GM21515 (cell line): ENCODE measurements around the gene PKNOX2.

ENCODE experiments used
- ATAC-seq: cut with Tn5 transposase; IDR thresholded peaks from one replicate; pipeline ENCODE4 v1.9.1; 2021; ENCODE audit not compliant: unreplicated experiment

The PKNOX2 gene

GRCh38 chr11:125229916-125230315 is 65.4 kb downstream of the PKNOX2 start:
- ATAC-seq, result no peak

GRCh38 chr11:125233116-125233515 is 68.6 kb downstream of the PKNOX2 start:
- ATAC-seq, result no peak

GRCh38 chr11:125233736-125234275 is 69.3 kb downstream of the PKNOX2 start:
- no peak for ATAC-seq

DNA sequence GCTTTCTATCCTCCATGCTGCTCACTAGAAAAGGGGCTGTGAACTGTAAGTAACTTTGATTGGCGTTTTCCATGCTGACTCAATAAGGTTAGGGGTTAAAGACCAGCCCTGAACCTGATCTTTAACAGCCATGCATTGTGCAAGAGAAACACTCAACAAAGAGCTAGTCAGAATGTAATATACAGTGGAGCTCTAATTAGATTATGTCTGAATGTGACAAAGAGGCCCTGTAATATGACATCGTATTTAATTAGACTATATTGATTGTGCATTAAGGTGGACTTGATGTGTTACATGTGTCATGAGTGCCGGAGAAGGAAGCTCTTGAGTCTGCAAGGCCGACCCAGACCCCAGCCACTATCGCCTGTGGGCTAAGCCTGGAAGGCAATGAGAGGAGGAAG is 70.5 kb downstream of the PKNOX2 start:
- no peak for ATAC-seq

DNA sequence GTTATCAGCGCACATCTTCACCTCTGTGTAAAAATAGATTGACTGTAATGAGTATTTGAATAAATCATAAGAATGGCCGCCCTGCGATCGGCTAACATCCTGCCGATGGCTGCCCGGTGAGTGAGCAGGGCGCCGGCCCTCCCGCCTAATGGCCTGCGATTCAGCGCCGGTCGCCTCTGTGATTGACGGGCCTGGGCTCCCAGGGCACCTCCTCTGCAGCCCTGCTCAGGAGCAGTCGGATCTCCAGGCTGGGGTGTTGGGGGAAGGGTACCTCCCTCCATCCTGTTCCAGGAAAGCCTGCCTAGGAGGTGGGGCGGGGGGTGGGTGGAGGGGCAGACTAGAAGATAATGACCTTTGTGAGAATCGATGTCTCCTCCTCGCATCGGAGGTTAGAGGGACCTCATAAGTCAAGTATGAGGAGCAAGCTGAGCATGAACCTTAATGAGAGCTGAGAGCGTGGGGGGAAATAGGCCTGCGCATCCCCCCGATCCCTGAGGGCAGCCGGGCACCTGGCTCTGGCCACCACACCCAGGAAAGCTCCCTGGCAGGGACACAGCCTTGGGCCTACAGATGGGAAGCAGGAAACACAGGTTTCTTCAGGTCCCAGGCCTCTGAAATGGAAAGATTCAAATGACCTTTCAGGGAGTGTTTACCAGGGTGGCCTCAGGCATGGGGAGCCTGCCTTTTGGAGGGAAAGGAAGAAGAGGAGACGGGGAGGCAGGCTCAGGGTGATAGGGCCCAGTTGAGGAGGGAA is 71.7 kb downstream of the PKNOX2 start:
- ATAC-seq, result no peak

DNA sequence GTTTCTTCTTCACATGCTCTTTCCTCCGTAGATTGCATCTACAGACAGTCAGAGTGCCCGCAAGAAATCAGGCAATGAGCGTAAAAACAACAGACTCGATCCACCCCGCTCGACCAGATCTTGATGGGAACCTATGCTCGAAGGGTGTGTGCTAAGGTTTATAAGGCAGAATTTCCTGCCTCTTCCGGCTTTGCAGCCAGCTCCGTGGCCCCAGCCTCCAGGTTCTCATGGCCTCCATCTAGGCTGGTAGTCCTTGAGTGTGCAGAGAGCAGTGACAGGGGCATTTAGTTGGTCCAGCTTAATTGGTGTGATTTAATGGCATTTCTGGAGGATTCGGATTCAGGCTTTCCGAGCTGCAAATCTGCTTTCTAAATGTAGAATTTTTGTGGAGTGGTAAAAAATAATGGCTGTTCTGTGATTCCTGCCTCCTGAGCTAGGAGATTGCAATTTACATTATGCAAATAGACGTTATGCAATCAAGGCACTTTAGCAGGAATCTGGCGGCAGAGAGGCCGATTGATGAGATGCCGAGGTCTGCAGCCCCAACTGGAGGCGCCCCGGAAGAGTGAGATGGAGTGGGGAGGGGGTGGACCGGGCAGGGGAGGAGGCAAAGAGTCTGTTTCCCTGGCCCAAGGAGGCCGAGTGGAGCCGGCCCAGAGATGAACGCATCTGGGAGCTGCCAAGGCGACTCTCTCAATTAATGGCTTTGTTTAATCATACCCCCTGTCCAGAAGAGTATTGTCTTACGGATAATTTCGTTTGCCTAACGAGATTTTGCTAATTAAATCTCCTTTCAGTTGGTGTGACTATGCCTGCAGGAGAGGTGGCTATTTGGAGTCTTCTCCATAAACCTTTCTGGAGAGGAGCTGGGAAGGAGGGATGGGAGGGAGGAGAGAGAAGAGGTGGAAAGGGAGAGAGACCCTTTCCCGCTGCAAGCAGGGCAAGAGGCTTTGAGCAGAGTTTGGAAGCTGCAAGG is 75.3 kb downstream of the PKNOX2 start:
- no peak for ATAC-seq

DNA sequence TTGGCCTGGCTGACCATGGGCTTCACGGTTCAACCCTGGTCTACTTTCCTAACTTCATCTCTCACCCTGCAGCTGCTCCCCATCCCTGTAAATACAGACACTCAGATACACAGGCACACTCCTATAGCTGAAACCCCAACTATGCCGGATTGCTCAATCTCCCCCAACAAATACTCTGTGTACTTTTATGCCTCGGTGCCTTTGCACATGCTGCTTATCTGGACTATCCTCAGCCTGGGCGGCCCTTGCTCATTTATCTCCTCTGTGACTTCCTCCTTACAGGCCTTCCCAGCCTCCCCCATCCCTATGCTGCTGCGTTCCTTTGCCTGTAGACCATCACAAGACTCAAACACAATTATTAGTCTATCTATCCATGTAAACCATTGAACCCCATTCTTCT is 76.6 kb downstream of the PKNOX2 start:
- ATAC-seq, result no peak

GRCh38 chr11:125242141-125242775 is 77.7 kb downstream of the PKNOX2 start:
- no peak for ATAC-seq

DNA sequence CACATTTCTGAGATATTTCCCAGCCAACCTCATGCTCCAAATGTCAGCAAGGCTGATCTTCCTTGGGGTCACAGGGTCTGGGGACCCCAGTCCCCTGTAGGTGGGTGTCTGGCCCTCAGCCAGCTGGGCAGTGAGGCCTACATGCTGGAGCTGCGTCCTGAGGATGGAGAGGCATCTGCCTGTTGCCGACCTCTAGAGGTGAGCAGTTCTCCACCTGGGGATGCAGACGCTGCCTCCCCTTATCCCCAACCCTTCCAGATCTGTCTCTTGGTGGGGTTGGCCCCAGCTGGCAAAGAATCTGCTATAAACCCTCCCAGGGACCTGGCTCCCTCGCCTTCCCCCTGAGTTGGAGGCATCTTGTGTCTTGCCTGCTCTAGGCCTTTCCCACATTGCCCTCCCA is 79.6 kb downstream of the PKNOX2 start:
- no peak for ATAC-seq

DNA sequence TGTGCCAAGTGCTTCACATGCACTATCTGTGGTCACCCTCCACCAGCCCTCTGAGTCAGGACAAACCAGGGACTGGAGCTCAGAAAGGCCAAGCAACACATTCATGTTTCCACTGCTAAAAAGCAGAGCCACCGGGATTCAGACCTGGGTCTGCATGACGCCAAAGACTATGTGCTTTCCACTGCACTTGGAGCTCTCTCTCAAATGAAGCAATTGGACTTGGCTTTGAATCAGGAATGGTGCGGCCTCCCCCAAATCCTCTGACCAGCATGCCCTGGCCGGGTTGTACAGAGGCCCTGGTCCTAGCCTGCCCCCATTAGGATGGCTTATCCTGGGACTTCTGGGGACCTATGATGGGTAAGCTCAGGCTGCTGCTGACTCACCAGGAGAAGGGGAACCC is 80.7 kb downstream of the PKNOX2 start:
- no peak for ATAC-seq

GRCh38 chr11:125247431-125247830 is 82.9 kb downstream of the PKNOX2 start:
- ATAC-seq, result no peak

DNA sequence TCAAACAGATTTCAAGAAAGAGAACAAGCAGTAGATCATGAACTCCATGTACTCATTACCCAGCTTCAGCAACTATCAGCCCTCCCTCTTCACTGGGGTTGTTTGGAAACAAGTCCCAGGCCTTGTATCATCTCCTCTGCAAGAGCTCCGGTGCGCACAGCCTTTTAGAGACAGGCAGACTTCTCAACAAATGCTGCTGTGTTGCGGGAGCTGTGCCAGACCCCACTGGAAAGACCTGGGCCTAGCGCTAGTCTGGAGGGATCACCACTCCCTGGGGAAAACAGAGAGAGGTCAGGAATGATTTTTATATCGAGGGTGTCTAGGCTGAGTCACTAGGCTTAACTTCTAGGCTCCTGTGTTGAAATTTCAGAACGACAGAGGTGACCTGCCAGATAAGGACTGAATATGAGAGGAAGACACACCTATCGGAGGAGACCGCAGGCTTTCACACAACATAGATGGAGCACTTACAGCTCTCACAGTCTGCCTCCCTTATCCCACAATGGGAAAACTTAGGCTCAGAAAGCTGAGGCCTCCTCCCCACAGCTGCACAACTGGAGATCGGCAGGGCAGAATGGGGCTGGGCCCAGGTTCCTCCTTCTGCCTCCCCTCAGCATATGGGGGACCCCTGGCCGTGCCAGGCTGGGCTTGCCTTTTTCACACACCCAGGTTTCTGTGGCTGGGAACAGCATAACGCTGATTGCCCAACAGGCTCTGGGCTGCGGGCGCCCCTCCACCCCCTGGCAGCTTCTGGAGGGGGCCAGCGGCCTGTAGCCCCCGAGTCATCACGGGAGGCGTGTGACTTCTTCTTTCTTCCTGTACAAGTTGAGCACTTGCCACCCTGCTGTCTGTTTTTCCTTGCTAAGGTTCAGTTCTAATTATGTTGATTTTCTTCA is 86.0 kb downstream of the PKNOX2 start:
- no peak for ATAC-seq

DNA sequence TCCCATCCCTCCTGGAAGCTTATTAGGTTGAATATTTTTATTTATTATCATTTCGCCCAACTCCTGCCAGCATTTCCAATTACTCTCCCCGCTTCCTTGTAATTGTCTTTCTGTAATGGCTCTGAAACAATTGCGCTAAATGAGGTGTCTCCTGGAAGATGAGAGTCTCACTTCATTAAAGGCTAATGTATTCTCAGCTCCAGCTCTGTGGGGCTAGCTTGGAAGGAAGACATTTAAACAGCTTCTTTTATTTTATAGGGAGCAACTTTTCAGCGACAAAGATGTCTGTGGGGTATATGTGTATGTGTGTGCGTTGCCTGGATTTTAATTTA is 86.6 kb downstream of the PKNOX2 start:
- ATAC-seq, result no peak

DNA sequence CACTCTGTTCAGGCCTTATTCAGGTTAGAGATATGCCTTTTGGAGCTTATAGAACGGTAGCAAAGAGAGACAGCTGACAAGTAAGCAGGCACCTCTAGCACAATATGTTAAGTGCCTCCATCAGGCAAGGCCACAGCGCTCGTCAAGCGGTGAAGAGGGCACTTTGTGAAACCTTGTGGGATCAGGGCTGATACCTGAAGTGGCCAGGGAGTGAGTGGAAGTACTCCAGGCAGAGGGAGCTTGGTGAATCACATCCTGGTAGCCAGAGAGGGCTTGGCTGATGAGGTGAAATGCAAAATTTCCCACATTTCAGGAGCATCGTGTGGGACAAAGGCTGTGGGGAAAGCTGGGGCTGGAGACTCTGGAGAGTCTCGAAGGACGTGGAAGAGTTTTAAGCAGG is 87.4 kb downstream of the PKNOX2 start:
- no peak for ATAC-seq

- ATAC-seq, result no peak
Observed at GRCh38 chr11:125253289-125253688, 88.7 kb downstream of the PKNOX2 start.

GRCh38 chr11:125253795-125254525 is 89.4 kb downstream of the PKNOX2 start:
- ATAC-seq, result no peak

DNA sequence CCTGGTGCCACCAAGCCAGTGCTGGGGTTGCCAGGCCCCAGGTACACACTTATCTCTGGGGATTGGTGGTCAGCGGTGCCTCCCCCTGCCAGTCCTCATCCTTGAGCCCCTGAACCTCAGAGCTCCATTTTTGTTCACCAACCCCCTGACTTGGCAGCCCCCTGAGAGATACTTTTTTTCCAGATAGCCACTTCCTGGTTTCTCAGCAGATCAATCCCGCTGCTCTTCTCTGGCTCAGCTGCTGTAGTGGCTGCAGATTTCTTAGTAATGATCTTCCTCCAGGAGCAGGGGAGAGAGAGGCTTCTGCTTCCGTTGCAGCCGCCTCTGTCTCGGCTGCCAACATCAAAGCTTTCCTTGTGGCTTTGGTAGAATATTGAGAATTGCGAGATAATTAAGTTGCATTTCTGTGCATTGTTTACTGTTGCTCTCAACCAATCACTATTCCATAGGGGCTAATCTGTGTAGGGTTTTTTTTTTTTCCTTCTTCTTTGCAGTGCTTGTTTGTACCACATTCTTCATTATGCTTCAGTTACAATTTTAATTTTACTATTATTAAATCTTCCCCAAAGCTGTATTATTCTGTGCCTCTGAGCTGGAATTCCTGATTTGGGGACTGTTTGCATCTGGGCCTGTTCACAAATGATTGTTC is 92.1 kb downstream of the PKNOX2 start:
- no peak for ATAC-seq

DNA sequence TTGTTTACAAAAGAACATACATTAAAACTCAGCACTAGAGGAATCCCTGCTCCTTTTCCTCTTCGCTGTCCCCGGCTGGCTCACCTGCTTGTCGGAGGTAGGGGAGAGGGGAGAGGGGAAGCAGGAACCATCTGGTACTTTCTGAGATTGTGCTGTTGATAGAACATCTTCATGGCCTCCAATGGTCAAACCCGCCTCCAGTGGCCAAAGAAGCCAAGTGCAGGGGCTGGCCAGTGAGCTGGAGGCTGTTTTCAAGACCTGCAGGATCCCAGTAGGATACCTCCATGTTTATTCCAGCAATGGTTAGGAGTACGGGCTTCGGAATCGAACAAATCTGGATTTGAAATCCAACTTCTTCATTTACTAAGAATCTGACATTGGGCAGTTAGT is 92.6 kb downstream of the PKNOX2 start:
- no peak for ATAC-seq

GRCh38 chr11:125257751-125258150 is 93.2 kb downstream of the PKNOX2 start:
- no peak for ATAC-seq
